Lung (tissue), 12 donors: Measurements from ENCODE around the gene SETD2. TPM values are rescaled to one million over a fixed set of nuclear protein-coding genes. Genes with fewer than 3 reads are reported as not detected.

Experiments
- ATAC-seq: fragments of 200-7000 bp; cut with Tn5 transposase; one replicate; pipeline ENCODE4 v1.9.1; 2020; ENCODE audit warnings: moderate number of reproducible peaks; ENCODE audit not compliant: insufficient read depth, low FRiP score
- DNase-seq, 3 donors: peaks; one replicate each; pipeline ENCODE4 v3.0.0-alpha.2; 2013 to 2017
- H3K27ac ChIP-seq, 2 donors: one replicate each; pipeline ENCODE4 v1.5.1; 2013; ENCODE audit warnings: mild to moderate bottlenecking in 2 of 2, moderate library complexity in 2 of 2, control low read depth in 1 of 2, inconsistent platforms in 1 of 2, low read depth in 1 of 2, low read length in 1 of 2
- H3K27me3 ChIP-seq, 3 donors: one replicate each; pipeline ENCODE4 v1.5.1; 2013; ENCODE audit warnings: low read length in 2 of 3; ENCODE audit not compliant: control insufficient read depth in 3 of 3, insufficient read depth in 3 of 3
- H3K36me3 ChIP-seq, 4 donors: one replicate each; pipeline ENCODE4 v1.5.1; 2013; ENCODE audit warnings: low read length in 4 of 4, mild to moderate bottlenecking in 1 of 4, moderate library complexity in 1 of 4; ENCODE audit not compliant: control insufficient read depth in 4 of 4, insufficient read depth in 4 of 4
- H3K4me1 ChIP-seq, 5 donors: one replicate each; pipeline ENCODE4 v1.5.1; 2013; ENCODE audit warnings: low read length in 5 of 5, mild to moderate bottlenecking in 2 of 5, moderate library complexity in 1 of 5; ENCODE audit not compliant: control insufficient read depth in 5 of 5, insufficient read depth in 5 of 5
- H3K4me3 ChIP-seq: one replicate; pipeline ENCODE4 v1.5.1; 2013; ENCODE audit warnings: mild to moderate bottlenecking, control low read depth, moderate library complexity
- H3K9ac ChIP-seq, 2 donors: one replicate each; pipeline ENCODE4 v1.5.1; 2013; ENCODE audit warnings: low read length in 2 of 2, control low read depth in 1 of 2; ENCODE audit not compliant: insufficient read depth in 1 of 2
- H3K9me3 ChIP-seq, 4 donors: one replicate each; pipeline ENCODE4 v1.5.1; 2013; ENCODE audit warnings: low read length in 3 of 4, mild to moderate bottlenecking in 1 of 4, moderate library complexity in 1 of 4; ENCODE audit not compliant: control insufficient read depth in 4 of 4, insufficient read depth in 3 of 4
- WGBS, 2 donors: extraction: QIAGEN DNeasy Blood & Tissue Kit; methylation state at CpG; one replicate each; pipeline ENCODE4 v1.1.7; 2013; 5-methylcytosine and 5-hydroxymethylcytosine counted together
- polyA plus RNA-seq, 2 donors: library from polyadenylated mRNA; stranded (reverse); fragments of 200-250 nt; gene quantifications; one replicate each; pipeline ENCODE4 v1.2.1, GENCODE V29; 2013
- total RNA-seq, 2 donors: library from RNA; depleted of rRNA in 1 of 2; stranded (reverse); fragments of >200 nt in 1 of 2; gene quantifications; one replicate each; pipeline ENCODE4 v1.2.1, GENCODE V29; 2014 to 2021
- TF ChIP-seq, protein P1 (sequence below): IDR thresholded peaks from 2 replicates; pipeline ENCODE4 v1.5.1; 2012; ENCODE audit warnings: mild to moderate bottlenecking; ENCODE audit errors: control extremely low read depth, extremely low read depth
- donor health status: control.
- donor health status: control.
- donor health status: Bipolar disorder and iron deficiency.
- donor health status: healthy.
- donor health status: DM: yes; HTN: yes; CAD: no.

The SETD2 gene
- total and polyA plus RNA-seq, 4 donors, result 10.4 to 107 (median 25.0) TPM

DNA sequence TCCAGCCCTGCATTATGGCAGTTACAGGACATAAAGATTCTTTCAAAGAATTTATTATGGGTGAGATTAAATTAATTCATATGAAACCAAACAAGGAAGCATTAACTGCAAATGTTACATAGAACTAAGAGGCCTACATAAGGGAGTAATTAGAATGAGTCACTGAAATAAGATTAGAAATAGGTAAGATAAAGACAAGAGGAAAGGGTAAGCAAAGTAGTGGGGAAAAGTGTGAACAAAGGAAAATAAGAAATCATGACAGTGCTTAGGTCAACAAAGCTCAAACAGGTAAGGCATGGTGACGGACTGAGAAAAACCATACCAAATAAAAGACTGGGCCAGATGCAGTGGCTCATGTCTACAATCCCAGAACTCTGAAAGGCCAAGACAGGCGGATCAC, 74.3 kb downstream of the SETD2 start:
- Histone ChIP-seq H3K36me3 (peaks cover 0 to 27% (median 9%) of the 10 kb centered on the region in 4 donors), H3K27me3 (no peaks in the 10 kb centered on the region), H3K4me3 (no peak overlapping the region), H3K4me1 (no peaks in the 10 kb centered on the region), H3K9ac (no peak overlapping the region), H3K9me3 (no peaks in the 10 kb centered on the region), H3K27ac (no peak overlapping the region)
- no peak for DNase-seq
- 92 to 94% methylated on average over 2 of the region's 2 CpGs for WGBS, 2 donors
- no peak for ATAC-seq
- TF ChIP-seq, protein P1, sequence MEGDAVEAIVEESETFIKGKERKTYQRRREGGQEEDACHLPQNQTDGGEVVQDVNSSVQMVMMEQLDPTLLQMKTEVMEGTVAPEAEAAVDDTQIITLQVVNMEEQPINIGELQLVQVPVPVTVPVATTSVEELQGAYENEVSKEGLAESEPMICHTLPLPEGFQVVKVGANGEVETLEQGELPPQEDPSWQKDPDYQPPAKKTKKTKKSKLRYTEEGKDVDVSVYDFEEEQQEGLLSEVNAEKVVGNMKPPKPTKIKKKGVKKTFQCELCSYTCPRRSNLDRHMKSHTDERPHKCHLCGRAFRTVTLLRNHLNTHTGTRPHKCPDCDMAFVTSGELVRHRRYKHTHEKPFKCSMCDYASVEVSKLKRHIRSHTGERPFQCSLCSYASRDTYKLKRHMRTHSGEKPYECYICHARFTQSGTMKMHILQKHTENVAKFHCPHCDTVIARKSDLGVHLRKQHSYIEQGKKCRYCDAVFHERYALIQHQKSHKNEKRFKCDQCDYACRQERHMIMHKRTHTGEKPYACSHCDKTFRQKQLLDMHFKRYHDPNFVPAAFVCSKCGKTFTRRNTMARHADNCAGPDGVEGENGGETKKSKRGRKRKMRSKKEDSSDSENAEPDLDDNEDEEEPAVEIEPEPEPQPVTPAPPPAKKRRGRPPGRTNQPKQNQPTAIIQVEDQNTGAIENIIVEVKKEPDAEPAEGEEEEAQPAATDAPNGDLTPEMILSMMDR, result no peak

DNA sequence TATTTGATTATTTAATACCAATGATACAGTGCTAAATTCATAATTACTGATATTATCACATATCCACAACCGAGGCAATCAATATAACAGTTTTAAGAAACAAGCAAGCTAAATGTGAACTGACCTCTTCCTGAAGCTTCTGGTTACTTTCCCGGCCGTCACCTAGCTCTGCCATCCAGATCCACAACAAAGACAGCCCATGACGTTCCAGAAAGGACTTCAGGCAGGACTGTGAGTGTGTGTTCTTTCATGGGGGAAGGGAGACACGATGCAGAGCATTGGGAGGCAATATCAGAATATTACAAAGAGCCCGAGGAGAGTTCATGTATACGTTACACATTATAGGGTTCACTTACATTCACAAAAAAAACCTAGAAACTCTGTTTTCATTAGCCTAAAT, 77.8 kb downstream of the SETD2 start:
- ATAC-seq (no peak), DNase-seq (no peak)
- no peaks in the 10 kb centered on the region for H3K27me3 ChIP-seq
- no peaks in the 10 kb centered on the region for H3K4me1 ChIP-seq
- no peak overlapping the region for H3K9ac ChIP-seq
- no peak overlapping the region for H3K27ac ChIP-seq
- 95 to 96% methylated on average over 7 of the region's 7 CpGs for WGBS, 2 donors
- H3K36me3 ChIP-seq, result peaks cover 10 to 41% (median 13%) of the 10 kb centered on the region in 4 donors
- H3K4me3 ChIP-seq, result no peak overlapping the region
- no peaks in the 10 kb centered on the region for H3K9me3 ChIP-seq
- TF ChIP-seq, protein P1, result no peak

DNA sequence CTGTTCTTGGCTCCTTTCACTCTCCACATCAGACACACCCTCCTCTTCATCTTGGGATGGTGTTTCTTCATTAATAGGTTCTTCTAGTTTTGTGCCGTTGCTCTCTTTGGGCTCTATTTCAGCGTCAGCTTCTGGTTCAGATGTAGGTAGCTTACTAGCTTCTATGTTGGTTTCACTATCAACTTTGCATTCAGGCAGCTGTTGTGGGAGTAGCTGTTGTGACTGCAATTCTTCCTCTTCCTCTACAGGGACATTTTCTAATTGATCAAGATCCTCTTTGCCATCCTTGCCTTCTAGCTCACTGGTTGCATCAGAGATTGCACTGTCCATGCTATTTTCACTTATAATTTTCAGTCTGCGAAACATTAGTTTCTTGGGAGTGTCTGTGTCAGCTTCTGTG, 80.1 kb downstream of the SETD2 start:
- no peaks in the 10 kb centered on the region for H3K9me3 ChIP-seq
- no peaks in the 10 kb centered on the region for H3K4me1 ChIP-seq
- TF ChIP-seq, protein P1, result no peak
- H3K27me3 ChIP-seq, result no peaks in the 10 kb centered on the region
- no peak overlapping the region for H3K27ac ChIP-seq
- peaks cover 14 to 46% (median 20%) of the 10 kb centered on the region in 4 donors for H3K36me3 ChIP-seq
- DNase-seq (no peak), ATAC-seq (no peak)
- H3K4me3 ChIP-seq, result no peak overlapping the region
- 35 to 73% methylated on average over 3 of the region's 3 CpGs for WGBS, 2 donors
- H3K9ac ChIP-seq, result no peak overlapping the region

DNA sequence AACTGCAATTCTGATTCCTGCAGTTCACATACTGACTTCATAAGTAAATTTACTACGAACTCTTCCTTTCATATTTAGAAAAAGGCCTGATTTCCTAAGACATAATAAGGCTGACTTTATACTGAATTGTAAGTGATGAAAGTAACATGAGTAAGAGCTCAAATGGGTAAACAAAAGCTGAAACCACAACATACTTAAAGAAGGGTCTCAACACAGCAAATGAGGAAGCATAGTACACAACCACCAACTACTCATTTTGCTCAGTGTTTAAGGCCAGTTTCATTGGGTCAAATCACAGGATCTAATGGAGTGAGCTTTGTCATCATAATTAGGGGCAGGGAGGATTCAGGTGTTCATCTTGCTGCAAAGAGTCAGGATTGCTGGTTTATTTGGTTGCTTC, 81.4 kb downstream of the SETD2 start:
- Histone ChIP-seq H3K9ac (no peak overlapping the region), H3K9me3 (no peaks in the 10 kb centered on the region), H3K27ac (no peak overlapping the region), H3K4me3 (no peak overlapping the region), H3K27me3 (no peaks in the 10 kb centered on the region), H3K4me1 (no peaks in the 10 kb centered on the region), H3K36me3 (peaks cover 14 to 46% (median 22%) of the 10 kb centered on the region in 4 donors)
- WGBS, 2 donors, result 47 to 75% methylated on average over 1 of the region's 1 CpG
- TF ChIP-seq, protein P1, result no peak
- no peak for ATAC-seq
- no peak for DNase-seq
